OCI-LY3 (cell line): ENCODE measurements around the gene ABHD18.

ENCODE experiments used
- H2AFZ ChIP-seq: fragments of 200-600, 300-600 bp; shearing (Covaris generic); 2 replicates; pipeline ENCODE4 v1.6.0; 2014; ENCODE audit warnings: antibody characterized with exemption, low read depth, low read length
- H3K27ac ChIP-seq: fragments of 200-600, 300-600 bp; sonication (generic); 2 replicates; pipeline ENCODE4 v1.5.1; 2014; ENCODE audit warnings: mild to moderate bottlenecking, low read length, moderate library complexity, mixed read lengths
- H3K27me3 ChIP-seq: fragments of 200-600, 300-600 bp; sonication (generic); 2 replicates; pipeline ENCODE4 v1.6.1; 2014; ENCODE audit warnings: low read depth, low read length, mixed read lengths
- H3K36me3 ChIP-seq: fragments of 200-600, 300-600 bp; sonication (generic); replicated peaks from 2 replicates; pipeline ENCODE3; 2014; ENCODE audit warnings: low read depth, low read length, mixed read lengths
- H3K4me1 ChIP-seq: fragments of 300-600, 200-600 bp; sonication (generic); 2 replicates; pipeline ENCODE4 v1.6.1; 2014; ENCODE audit warnings: low read length, mixed read lengths
- H3K4me2 ChIP-seq: fragments of 200-600, 300-600 bp; sonication (generic); 2 replicates; pipeline ENCODE4 v1.6.1; 2014; ENCODE audit warnings: low read length, mixed read lengths
- H3K4me3 ChIP-seq: fragments of 300-600, 200-600 bp; sonication (generic); 2 replicates; pipeline ENCODE4 v1.5.1; 2014; ENCODE audit warnings: antibody characterized with exemption, mild to moderate bottlenecking, low read length, moderate library complexity
- H3K79me2 ChIP-seq: fragments of 300-600, 200-600 bp; shearing (Covaris generic); 2 replicates; pipeline ENCODE4 v1.6.1; 2014; ENCODE audit warnings: mild to moderate bottlenecking, low read length, mixed read lengths
- H3K9ac ChIP-seq: fragments of 300-600, 200-600 bp; shearing (Covaris generic); 2 replicates; pipeline ENCODE4 v1.6.0; 2014; ENCODE audit warnings: mild to moderate bottlenecking, low read length, moderate library complexity
- H3K9me3 ChIP-seq: fragments of 200-600, 300-600 bp; shearing (Covaris generic); 2 replicates; pipeline ENCODE4 v1.6.1; 2014; ENCODE audit warnings: low read length, mixed read lengths; ENCODE audit not compliant: insufficient read depth
- H4K20me1 ChIP-seq: fragments of 200-600, 300-600 bp; sonication (generic); 2 replicates; pipeline ENCODE4 v1.6.1; 2016; ENCODE audit warnings: low read length, mixed read lengths; ENCODE audit not compliant: insufficient read depth
- EZH2phosphoT487 ChIP-seq: fragments of 200-600 bp; shearing (Covaris generic); IDR thresholded peaks from 2 replicates; pipeline ENCODE4 v1.6.1; 2018; ENCODE audit warnings: antibody characterized with exemption, mixed run types, low read depth
- TF ChIP-seq, protein P1 (sequence below): fragments of 200-600, 300-600 bp; sonication (generic); IDR thresholded peaks from 2 replicates; pipeline ENCODE4 v1.5.1; 2014; ENCODE audit warnings: antibody characterized with exemption, low read length, low read depth

Gene ABHD18

DNA sequence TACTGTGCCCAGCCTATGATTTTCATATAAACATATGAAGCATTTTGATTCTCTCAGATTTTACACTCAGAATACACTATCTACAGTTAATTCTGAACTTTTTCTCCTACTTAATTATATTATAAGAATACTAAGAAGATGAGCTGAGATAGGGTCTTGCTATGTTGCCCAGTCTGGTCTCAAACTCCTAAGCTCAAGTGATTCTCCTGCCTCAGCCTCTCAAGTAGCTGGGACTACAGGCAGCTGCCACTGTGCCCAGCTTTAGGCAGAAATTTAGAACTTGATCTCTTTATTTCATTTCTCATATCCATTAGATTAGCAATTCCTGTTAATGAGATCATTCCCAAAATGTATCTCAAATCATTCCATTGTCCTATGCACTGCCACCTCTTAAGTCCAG lies 91.2 kb downstream of the ABHD18 start:
- H3K27ac ChIP-seq = no peak overlapping the region
- H3K4me1 ChIP-seq = peaks cover 3% of the 10 kb centered on the region; the same call in 1 of the 2 replicates
- no peak overlapping the region for H3K4me2 ChIP-seq
- H3K9ac ChIP-seq = no peak overlapping the region
- no peaks in the 10 kb centered on the region for H3K9me3 ChIP-seq
- no peak overlapping the region for H2AFZ ChIP-seq
- H3K36me3 ChIP-seq = no peaks in the 10 kb centered on the region
- H4K20me1 ChIP-seq = no peaks in the 10 kb centered on the region
- H3K79me2 ChIP-seq = peaks cover 3% of the 10 kb centered on the region; the same call in 1 of the 2 replicates
- TF ChIP-seq, protein P1, sequence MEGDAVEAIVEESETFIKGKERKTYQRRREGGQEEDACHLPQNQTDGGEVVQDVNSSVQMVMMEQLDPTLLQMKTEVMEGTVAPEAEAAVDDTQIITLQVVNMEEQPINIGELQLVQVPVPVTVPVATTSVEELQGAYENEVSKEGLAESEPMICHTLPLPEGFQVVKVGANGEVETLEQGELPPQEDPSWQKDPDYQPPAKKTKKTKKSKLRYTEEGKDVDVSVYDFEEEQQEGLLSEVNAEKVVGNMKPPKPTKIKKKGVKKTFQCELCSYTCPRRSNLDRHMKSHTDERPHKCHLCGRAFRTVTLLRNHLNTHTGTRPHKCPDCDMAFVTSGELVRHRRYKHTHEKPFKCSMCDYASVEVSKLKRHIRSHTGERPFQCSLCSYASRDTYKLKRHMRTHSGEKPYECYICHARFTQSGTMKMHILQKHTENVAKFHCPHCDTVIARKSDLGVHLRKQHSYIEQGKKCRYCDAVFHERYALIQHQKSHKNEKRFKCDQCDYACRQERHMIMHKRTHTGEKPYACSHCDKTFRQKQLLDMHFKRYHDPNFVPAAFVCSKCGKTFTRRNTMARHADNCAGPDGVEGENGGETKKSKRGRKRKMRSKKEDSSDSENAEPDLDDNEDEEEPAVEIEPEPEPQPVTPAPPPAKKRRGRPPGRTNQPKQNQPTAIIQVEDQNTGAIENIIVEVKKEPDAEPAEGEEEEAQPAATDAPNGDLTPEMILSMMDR = no peak
- TF ChIP-seq EZH2phosphoT487 = no peak
- no peaks in the 10 kb centered on the region for H3K27me3 ChIP-seq
- H3K4me3 ChIP-seq = no peak overlapping the region

DNA sequence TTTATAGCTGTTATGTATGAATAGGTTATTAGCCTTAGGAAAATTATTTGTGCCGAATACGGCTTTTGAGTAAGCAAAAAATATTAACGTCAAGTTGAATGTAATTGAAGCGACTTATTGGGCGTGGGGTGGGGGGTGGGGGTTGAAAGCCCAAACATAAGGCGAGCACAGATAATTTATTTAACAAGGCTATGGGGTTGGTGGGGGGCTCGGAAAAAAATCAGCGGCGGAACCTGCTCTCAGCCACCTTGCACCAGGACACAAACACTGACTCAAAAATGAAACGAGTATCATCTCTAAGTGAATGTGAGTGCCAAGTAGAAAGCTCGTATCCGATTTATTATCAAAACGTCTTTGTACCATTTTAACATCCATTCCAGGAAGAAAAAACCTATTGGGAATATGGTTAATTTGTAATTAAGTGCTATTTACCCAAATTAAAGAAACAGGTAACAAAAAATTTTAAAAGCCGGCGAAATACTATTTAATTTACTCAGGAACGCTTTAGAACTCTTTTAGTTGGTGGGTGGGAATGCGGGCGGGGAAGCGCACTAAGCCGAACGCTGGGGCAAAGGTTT lies 95.0 kb downstream of the ABHD18 start:
- Histone ChIP-seq H2AFZ (peak overlapping the region; percentile 81), H3K27me3 (no peaks in the 10 kb centered on the region), H4K20me1 (peaks cover 13% of the 10 kb centered on the region), H3K79me2 (peaks cover 41% of the 10 kb centered on the region), H3K36me3 (no peaks in the 10 kb centered on the region), H3K9me3 (no peaks in the 10 kb centered on the region), H3K4me3 (peak overlapping the region; percentile 96), H3K4me1 (peaks cover 8% of the 10 kb centered on the region; the same call in 1 of the 2 replicates), H3K27ac (peak overlapping the region; percentile 82), H3K4me2 (peak overlapping the region; percentile 83), H3K9ac (peak overlapping the region; percentile 83)
- TF ChIP-seq, protein P1 = no peak
- no peak for TF ChIP-seq EZH2phosphoT487

DNA sequence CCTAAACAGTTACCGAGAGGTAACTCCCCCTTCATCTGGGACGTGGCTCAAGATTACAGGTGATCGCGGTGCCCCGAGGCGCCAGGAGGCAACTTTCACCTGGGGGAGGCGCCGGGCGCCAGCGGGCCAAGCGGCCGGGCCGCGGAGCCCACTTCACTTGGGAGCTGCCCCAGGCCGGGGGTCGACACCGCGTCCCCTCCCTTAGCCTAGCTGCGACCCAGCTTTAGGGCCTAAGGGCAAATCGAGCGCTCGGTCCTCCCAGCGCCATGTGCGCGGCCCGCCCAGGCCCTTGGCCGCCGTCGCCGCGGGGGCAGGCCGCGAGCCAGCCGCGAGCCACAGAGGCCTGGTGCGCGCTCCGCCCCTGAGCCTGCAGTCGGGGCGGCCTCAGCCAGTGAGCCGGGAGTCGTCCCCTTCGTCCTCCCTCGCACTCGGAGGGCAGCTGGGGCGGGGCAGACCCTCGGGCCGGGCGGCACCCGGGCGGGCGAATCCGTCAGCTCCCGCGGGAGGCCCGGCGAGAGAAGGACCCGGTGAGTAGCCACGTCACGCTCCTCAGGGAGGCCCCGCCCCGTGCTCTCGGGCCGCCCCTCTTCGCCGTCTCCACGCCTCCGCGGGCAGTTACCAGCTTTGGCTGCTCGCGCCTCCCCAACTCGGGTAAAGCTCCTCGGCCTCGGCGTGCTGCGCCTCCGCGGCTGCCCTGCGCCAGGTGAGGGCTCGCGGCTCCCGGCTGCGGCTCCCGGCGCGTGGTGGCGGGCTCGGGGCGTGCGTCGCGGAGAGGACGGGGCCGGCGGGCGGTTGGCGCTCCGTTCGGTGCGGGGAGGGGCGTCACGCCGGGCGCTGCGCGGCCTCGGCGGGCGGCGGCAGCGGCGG lies 95.7 kb downstream of the ABHD18 start, which contains the start of gene LARP1B:
Gene LARP1B (plus strand): TSS at position 614 of the 867 bp plus-strand sequence. CDS start 13,640 bp downstream, outside the sequence.
- Histone ChIP-seq H3K4me3 (peak within 1 kb of the TSS; percentile 96), H3K79me2 (peaks cover 49% of the 10 kb centered on the region), H3K27ac (peak within 1 kb of the TSS; percentile 82), H3K27me3 (no peaks in the 10 kb centered on the region), H3K36me3 (no peaks in the 10 kb centered on the region), H2AFZ (peak within 1 kb of the TSS; percentile 81), H3K9me3 (no peaks in the 10 kb centered on the region), H3K4me2 (peak within 1 kb of the TSS; percentile 83), H4K20me1 (peaks cover 18% of the 10 kb centered on the region), H3K9ac (peak within 1 kb of the TSS; percentile 83), H3K4me1 (peaks cover 8% of the 10 kb centered on the region; the same call in 1 of the 2 replicates)
- TF ChIP-seq, protein P1 = no peak
- no peak for TF ChIP-seq EZH2phosphoT487
